SU-DHL-6 (cell line): ENCODE data around the gene SYNC.

Experiments used
- H2AFZ ChIP-seq: fragments of 200-600 bp; sonication (generic); 2 replicates; pipeline ENCODE4 v1.6.1; 2014; ENCODE audit warnings: low read depth, mild to moderate bottlenecking, moderate library complexity, mixed read lengths, antibody characterized with exemption, low read length; ENCODE audit not compliant: severe bottlenecking
- H3F3A ChIP-seq: fragments of 200-600 bp; shearing (Covaris generic); 2 replicates; pipeline ENCODE4 v1.6.0; 2016; ENCODE audit warnings: antibody characterized with exemption, mild to moderate bottlenecking; ENCODE audit not compliant: insufficient read depth
- H3K27ac ChIP-seq: fragments of 200-600 bp; sonication (generic); 2 replicates; pipeline ENCODE4 v1.5.1; 2016; ENCODE audit warnings: low read depth, mild to moderate bottlenecking, low read length, moderate library complexity, mixed read lengths
- H3K27me3 ChIP-seq: fragments of 200-600 bp; sonication (generic), shearing (Covaris generic); 2 replicates; pipeline ENCODE4 v1.6.0; 2014; ENCODE audit warnings: mild to moderate bottlenecking, low read length
- H3K36me3 ChIP-seq: fragments of 200-600 bp; sonication (generic); 2 replicates; pipeline ENCODE4 v1.6.1; 2014; ENCODE audit warnings: mild to moderate bottlenecking, low read length, mixed read lengths
- H3K4me2 ChIP-seq: fragments of 300-600, 200-600 bp; shearing (Covaris generic), sonication (generic); 2 replicates; pipeline ENCODE4 v1.6.0; 2014; ENCODE audit warnings: low read length, low read depth, mild to moderate bottlenecking; ENCODE audit not compliant: poor library complexity, severe bottlenecking
- H3K4me3 ChIP-seq: fragments of 200-600 bp; sonication (generic); 2 replicates; pipeline ENCODE4 v1.5.1; 2014; ENCODE audit warnings: antibody characterized with exemption, low read length, mild to moderate bottlenecking, mixed read lengths; ENCODE audit not compliant: insufficient read depth, poor library complexity, severe bottlenecking
- H3K79me2 ChIP-seq: fragments of 200-600 bp; sonication (generic); 2 replicates; pipeline ENCODE4 v1.6.1; 2014; ENCODE audit warnings: mild to moderate bottlenecking, low read length, moderate library complexity; ENCODE audit not compliant: insufficient read depth
- H3K9ac ChIP-seq: fragments of 200-600 bp; sonication (generic); 2 replicates; pipeline ENCODE4 v1.7.0; 2014; ENCODE audit warnings: mild to moderate bottlenecking, low read length
- H3K9me2 ChIP-seq: fragments of 200-600 bp; sonication (generic); replicated peaks from 2 replicates; pipeline ENCODE4 v1.6.1; 2014; ENCODE audit warnings: low read length; ENCODE audit not compliant: insufficient read depth
- H3K9me3 ChIP-seq: fragments of 200-600 bp; sonication (generic); 2 replicates; pipeline ENCODE4 v1.6.1; 2014; ENCODE audit warnings: low read length, mixed read lengths; ENCODE audit not compliant: insufficient read depth
- H4K20me1 ChIP-seq: fragments of 200-600 bp; sonication (generic); 2 replicates; pipeline ENCODE4 v1.6.1; 2014; ENCODE audit warnings: low read depth, mild to moderate bottlenecking, antibody characterized with exemption, low read length, moderate library complexity, mixed read lengths
- CTCF ChIP-seq: fragments of 200-600 bp; sonication (generic); IDR thresholded peaks from one replicate; pipeline ENCODE4 v1.5.1; 2017; ENCODE audit warnings: antibody characterized with exemption, mild to moderate bottlenecking, low read length, moderate library complexity; ENCODE audit not compliant: insufficient read depth, poor library complexity, severe bottlenecking
- EZH2phosphoT487 ChIP-seq: fragments of 200-600 bp; sonication (generic), shearing (Covaris generic); conservative IDR thresholded peaks from 2 replicates; pipeline ENCODE4 v1.6.1; 2018; ENCODE audit warnings: mild to moderate bottlenecking, antibody characterized with exemption, low read length, moderate library complexity, mixed read lengths

The SYNC gene

GRCh38 chr1:32709075-32709474 lies 6.5 kb upstream of the SYNC start:
- no peaks in the 10 kb centered on the region for H3K36me3 ChIP-seq
- H3K9me2 ChIP-seq, result no peaks in the 10 kb centered on the region
- no peaks in the 10 kb centered on the region for H3K79me2 ChIP-seq
- no peak overlapping the region for H3K9ac ChIP-seq
- no peaks in the 10 kb centered on the region for H4K20me1 ChIP-seq
- no peaks in the 10 kb centered on the region for H3K27me3 ChIP-seq
- no peak overlapping the region for H3K4me2 ChIP-seq
- no peak overlapping the region for H2AFZ ChIP-seq
- TF ChIP-seq EZH2phosphoT487 (no peak), CTCF (no peak)
- no peaks in the 10 kb centered on the region for H3F3A ChIP-seq
- no peaks in the 10 kb centered on the region for H3K9me3 ChIP-seq
- no peak overlapping the region for H3K27ac ChIP-seq
- H3K4me3 ChIP-seq, result no peak overlapping the region

- Histone ChIP-seq H3K4me2 (no peak overlapping the region), H3K9me2 (no peaks in the 10 kb centered on the region), H3K27me3 (no peaks in the 10 kb centered on the region), H2AFZ (no peak overlapping the region), H3F3A (no peaks in the 10 kb centered on the region), H4K20me1 (no peaks in the 10 kb centered on the region), H3K79me2 (no peaks in the 10 kb centered on the region), H3K9me3 (no peaks in the 10 kb centered on the region), H3K27ac (no peak overlapping the region), H3K9ac (no peak overlapping the region), H3K4me3 (no peak overlapping the region), H3K36me3 (no peaks in the 10 kb centered on the region)
- TF ChIP-seq EZH2phosphoT487 (no peak), CTCF (no peak)
Measured at GRCh38 chr1:32706491-32706890, 3.9 kb upstream of the SYNC start.

GRCh38 chr1:32705516-32705915 lies 2.9 kb upstream of the SYNC start:
- no peaks in the 10 kb centered on the region for H4K20me1 ChIP-seq
- H3K36me3 ChIP-seq, result no peaks in the 10 kb centered on the region
- H3K79me2 ChIP-seq, result no peaks in the 10 kb centered on the region
- H3K9me3 ChIP-seq, result no peaks in the 10 kb centered on the region
- H3F3A ChIP-seq, result no peaks in the 10 kb centered on the region
- no peaks in the 10 kb centered on the region for H3K9me2 ChIP-seq
- no peaks in the 10 kb centered on the region for H3K27me3 ChIP-seq
- no peak overlapping the region for H3K9ac ChIP-seq
- no peak overlapping the region for H3K4me2 ChIP-seq
- no peak for TF ChIP-seq CTCF
- TF ChIP-seq EZH2phosphoT487, result no peak
- no peak overlapping the region for H3K27ac ChIP-seq
- H3K4me3 ChIP-seq, result no peak overlapping the region
- no peak overlapping the region for H2AFZ ChIP-seq
